ENCODE measurements around the gene ZNF789.
"Not testable (repeated sequence)": the region's sequence is repeated elsewhere in the genome, so short reads cannot be mapped to it uniquely, and the experiment has no call there.

The ZNF789 gene

DNA sequence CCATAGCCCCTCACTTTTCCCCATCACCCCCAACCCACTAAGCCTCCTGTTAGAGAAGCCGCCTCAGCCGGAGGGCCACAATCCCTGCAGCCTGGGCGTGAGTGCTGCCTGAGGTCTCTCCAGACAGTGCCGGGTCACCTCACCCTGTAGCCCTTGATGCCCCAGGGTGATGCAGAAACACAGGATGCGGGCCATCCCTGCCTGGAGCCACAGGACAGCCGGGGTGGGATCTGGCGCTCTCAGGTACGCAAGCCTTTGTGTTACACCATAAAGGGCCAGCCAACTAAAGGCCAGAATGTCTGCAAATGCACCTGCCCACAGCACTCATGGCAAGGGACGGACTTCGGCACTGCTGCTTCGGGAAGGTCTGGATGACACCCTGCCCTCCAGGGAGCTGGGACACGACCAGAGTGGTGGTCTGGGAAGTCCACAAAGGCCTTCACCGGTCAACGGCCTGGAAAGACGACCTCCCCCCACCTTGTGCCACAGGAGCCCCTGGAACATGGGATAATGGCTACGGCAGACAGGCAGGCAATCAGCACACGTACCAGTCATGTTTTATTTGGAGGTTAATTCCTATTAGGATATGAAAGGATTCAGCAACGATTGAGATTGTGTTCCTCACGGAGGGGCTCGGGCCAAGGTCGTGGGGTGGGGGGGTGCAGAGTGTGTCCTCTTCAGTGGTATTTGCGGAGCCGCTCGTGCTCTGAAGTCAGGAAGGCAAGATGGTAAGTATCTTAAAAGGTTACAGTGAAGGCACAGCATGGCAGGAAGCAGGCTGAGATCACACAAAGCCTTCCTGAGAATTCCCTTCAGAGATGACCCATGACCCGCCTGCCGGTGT, 14.8 kb upstream of the ZNF789 start:
- no peak for DNase-seq (ENCODE audit: low read depth in 2 of 3, low spot score in 2 of 3)

DNA sequence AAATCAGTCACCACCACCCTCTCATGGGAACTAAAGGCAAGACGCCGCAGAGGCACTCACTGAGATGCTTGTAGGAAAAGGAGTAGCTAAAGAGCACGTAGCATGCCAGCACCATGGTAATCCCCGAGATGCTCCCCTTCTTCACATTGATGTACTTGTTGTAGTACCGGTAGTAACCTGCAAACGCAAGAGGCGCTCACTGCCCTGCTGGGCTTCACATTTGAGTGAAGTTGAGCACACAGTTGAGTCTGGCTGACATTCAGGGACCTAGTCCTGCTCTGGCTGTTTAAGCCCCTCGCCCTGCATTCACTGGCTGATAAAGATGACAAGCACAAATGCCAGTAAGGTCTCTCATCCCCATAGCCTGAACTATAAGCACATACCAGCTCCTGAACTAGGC, 13.6 kb upstream of the ZNF789 start:
- DNase-seq (ENCODE audit: low read depth in 2 of 3, low spot score in 2 of 3), result no peak

DNA sequence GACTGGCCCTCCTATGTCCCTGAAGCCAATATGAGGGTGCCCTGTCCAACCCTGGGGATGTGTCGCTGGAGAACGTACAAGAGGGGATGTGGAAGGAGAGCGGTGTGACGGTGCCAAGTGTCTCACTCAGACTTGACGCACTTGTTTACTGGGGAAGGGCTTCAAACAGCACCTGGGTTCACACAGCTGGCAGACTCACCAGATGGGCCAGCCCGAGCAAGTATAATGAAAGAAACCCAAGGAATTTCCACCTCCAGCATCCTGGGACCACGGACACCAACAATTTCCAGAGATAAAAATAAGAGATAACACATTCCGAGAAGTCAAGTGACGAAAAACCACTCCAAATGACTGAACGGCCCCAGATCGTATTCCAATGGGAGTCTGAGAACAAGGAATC, 12.0 kb upstream of the ZNF789 start:
- no peak for DNase-seq (ENCODE audit: low read depth in 2 of 3, low spot score in 2 of 3)

DNA sequence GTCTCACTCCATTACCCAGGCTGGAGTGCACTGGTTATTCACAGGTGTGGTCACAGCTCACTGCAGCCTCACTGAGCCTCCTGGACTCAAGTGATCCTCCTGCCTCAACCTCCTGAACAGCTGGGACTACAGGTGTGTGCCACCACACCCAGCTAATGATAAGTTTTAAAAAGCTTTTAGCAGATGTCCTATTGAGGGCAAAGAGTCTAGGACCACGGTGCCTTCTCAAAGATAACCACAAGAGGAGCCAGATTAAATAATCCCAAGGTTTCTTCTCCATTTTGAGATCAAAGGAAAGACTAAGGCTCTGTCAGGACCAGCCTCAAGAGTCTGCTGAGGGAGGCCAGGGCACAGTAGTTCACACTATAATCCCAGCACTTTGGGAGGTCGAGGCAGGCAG, 11.5 kb upstream of the ZNF789 start:
- DNase-seq (ENCODE audit: low read depth in 2 of 3, low spot score in 2 of 3), result no peak

DNA sequence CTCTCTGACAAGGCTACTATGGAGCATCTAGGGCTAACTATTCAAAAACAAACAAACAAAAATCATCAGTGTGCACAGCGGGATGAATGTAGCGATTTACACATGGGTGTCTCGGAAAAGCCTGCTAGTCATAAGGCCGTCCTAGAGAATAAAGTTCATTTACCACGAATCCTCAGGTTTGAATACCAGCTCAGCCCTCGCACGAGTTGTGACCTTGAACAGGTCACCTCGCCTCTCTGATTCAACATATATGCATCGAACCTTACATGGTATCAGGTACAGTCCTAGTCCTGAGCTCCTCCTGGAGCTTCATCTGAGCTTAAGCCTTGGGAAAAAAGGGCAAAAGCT, 7.3 kb upstream of the ZNF789 start:
- no peak for DNase-seq (ENCODE audit: low read depth in 2 of 3, low spot score in 2 of 3)

DNA sequence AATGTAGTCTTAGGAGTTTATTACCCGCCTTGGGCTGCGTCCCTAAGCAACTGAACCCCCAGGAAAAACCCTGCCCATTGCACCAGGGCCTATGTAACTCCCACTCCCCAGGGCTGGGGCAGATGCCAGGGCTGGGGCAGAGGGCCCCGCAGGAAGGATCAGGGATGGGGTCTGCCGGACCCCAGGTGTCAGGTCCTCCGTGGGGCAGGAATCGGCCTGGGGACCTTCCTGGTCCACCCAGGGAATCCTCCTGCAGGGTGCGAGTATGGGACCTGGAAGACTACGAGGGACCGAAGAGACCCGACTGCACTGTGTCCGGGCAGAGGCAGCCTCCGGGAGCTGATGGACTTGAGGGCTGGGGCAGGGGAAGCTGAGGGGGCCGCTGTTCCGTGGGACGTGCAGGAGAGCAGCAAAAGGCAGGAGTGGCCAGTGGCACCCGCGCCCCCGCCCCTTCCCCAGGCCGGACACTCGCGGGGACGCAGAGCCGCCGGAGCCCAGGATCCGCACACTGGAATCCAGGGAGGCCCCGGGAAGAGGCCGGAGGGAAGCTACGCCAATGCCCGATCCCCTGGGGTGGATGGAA, 4.3 kb upstream of the ZNF789 start:
- DNase-seq (ENCODE audit: low read depth in 2 of 3, low spot score in 2 of 3), result no peak

DNA sequence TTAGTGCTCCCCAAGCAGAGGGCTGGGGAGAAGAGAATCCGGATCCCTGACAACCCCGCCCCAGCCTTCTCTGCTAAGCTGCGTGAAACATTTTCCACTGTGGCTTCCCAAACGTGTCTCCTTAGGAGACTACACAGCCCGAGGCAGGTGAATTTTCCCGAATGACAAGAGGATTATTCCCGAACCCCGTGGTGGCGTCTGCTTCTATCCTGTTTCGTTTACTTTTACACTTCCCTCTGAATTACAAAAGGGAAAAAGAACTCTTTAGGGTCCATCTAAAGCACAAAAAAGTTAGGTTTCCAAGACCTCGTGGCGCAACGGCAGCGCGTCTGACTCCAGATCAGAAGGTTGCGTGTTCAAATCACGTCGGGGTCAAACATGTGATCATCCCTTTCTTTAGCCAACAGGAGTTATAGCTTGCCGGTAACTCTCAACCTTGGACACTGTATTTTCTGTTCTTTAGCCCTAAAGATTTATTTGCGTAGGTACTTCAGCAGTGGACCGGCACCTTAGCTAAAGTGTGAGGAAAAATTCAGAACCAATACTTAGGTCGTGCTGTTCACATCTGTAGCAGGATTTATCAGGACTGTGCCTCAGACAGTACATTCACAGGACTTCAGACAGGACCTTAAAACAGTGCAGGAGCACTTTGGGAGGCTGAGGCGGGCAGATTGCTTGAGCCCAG, 3.2 kb upstream of the ZNF789 start:
- no peak for DNase-seq (ENCODE audit: low read depth in 2 of 3, low spot score in 2 of 3)

DNA sequence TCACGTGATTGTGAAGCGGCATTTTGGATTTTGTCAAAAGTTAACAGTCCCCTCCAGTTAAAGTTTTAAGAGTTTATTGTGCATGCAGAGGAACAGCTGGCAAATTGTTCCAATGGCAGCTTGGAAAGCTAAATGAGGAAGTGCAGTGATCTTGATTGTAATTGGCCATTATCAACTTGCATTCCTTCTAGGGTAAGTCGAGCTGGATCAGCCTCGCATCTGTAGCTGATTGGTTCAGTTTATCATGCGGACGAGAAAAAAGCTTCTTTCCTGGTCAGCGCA, 566 bp downstream of the ZNF789 start:
- DNase-seq (ENCODE audit: low read depth in 2 of 3, low spot score in 2 of 3), result no peak

DNA sequence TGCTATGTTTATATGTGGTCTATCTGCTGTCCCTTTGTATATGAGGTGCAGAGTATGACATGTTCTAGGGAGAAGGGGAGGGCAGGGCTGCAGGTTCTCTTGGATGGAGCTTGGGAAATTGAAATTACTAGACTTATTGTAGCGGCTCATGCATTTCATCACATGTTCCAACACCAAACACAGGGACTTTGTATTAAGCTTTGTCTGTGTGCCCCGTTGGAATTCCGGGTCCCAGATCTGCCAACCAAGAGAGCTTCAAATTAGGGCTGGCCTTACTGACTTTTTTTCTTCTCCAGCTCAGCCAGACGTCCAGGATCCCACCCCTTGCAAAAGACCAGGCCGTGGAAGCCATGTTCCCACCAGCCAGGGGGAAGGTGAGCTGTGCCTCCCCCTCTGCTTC, 3.4 kb downstream of the ZNF789 start:
- no peak for DNase-seq (ENCODE audit: low read depth in 2 of 3, low spot score in 2 of 3)

DNA sequence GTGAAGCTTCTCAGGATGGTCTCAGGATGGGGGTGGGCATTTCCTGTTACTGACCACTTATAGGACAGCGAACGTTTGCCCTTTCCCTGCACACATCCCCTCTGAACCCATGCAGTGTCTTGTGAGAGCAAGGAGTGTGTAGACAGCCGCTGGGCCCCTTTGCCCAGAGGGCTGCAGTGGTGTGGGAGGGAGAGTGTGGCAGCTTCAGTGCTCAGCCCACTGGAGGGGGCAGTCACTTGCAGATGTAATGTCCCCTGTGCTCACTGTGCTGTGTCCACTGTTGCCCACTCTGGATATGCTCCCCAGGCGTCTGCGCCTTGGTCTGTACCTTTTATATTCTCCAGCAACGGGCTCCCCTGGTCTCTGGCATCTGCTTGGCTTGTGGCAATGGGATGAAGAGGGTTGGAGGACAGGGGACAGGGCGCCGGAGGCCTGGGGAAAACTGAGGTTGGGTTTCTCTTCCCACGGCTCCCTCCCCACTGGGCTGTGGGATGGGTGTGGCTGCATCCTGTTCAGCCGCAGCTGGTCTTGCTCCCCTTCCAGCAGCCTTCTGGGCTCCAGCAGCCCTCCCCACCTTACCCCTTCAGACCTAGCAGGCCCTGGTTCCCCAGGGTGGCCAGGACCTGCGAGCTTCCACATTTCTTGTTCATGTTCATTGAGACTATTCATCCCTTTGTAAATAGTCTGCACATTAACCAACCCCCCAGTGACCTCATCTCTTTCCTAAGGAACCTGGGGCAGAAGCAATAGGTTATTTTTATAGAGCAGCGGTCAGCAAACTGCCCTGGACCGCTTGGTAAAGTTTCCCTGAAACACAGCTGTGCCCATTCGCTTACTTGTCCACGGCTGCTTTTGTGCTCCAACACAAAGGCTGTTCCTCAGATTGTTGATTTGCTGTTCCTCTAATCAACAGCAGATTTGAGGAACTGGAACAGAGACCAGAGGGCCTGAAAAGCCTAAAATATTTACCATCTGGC, 6.1 kb downstream of the ZNF789 start:
- no peak for DNase-seq (ENCODE audit: low read depth in 2 of 3, low spot score in 2 of 3)

DNA sequence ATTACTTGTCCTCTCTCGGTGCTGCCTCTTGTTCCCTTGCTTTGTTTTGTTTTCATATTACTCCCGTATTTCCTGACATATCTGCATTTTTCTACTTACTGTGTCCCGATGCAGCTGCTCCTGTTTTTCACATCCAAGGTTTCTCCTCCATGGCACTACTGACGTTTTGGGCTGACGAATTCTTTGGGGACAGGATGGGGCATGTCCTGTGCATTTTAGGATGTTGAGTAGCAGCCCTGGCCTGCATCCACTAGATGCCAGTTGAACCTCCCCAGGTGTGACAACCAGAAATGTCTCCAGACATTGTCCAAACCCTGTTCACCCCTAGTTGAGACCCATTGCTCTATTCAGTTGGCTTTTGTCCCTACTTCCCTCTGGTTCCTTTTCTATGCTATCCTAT, 12.4 kb downstream of the ZNF789 start:
- no peak for DNase-seq (ENCODE audit: low read depth in 2 of 3, low spot score in 2 of 3)

DNA sequence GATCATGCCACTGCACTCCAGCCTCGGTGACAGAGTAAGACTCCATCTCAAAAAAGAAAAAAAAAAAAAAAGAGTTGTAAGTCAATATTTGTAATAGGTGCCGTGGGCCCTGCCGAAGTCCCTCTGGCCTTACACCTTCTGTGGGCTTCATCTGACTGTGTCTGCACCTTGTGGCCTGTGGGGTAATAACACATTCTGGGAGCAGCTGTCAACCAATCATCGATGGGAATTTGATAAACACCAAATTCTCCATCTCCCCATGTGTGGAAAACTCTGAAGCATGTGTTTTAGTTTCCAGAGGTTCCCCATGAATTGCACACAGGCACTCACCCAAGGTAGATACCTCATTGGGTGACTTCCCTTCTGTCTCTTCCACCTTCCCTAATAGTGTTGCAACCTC, 16.5 kb downstream of the ZNF789 start:
- no peak for DNase-seq (ENCODE audit: low read depth in 2 of 3, low spot score in 2 of 3)

DNA sequence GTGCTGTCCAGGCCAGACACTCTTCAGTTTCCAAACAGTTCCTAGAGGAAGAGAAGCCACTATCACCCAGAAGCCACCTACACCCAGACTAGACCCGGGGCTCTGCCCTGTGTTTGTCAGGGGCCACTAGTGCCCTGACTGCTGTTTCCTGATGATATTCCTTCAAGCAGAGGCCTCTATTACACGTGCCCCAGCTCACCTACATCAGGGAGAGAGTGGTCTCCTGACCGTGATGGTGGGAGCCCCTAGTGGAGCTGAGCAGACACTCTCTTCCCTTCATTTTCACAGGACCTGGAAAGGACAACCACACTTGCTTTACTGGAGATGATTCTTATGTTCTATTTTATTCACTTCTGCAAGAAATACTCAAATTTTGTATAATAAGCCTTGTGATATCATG, 18.2 kb downstream of the ZNF789 start:
- DNase-seq (ENCODE audit: low read depth in 2 of 3, low spot score in 2 of 3), result no peak

DNA sequence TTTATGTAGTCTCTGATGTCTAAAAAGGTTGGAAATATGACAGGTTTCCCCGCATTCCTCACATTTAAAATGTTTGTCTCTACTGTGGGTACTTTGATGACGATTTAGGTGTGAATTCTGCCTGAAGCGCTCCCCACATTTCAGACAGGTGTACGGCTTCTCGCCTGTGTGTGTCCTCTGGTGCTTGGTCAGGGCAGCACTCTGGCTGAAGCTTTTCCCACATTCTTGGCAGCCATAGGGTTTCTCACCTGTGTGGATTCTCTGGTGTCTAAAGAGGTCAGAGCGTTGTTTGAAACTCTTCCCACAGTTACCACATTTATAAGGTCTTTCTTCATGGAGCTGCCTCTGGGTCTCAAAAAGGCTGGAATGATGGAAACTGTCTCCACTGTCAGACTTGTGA, 21.1 kb downstream of the ZNF789 start:
- no peak for DNase-seq (ENCODE audit: low read depth in 2 of 3, low spot score in 2 of 3)

DNA sequence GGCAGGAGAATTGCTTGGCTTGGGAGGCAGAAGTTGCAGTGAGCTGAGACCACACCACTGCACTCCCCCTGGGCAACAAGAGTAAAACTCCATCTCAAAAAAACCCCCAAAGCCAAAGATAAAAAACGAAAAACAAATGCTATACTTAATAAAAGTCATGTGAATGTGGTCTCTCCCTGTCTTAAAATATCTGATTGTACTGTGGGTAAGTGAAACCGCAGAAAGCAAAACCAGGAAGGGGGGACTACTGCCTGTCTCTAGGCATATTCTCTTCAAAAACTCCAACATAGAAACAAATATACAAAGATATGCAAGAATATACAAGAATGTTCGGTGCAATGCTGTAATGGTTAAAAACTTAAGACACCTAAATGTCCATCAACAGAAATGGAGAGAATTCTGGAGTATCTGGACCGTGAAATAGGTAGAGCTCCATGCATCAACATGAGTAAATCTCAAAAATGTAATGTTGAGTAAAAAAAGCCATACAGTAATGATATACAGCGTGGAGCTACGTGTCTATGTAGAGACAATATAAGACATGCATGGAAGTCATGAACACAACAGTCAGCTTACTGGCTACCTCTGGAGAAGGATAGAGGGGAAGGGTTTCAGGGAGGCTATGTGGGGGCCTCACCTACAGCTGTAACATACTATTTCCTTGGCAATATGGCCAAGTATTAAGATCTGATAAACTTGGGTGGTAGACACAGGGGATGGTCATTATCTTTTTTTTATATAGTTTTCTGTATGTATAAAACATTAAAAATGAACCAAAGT, 25.3 kb downstream of the ZNF789 start:
- DNase-seq (ENCODE audit: low read depth in 2 of 3, low spot score in 2 of 3), result no peak

DNA sequence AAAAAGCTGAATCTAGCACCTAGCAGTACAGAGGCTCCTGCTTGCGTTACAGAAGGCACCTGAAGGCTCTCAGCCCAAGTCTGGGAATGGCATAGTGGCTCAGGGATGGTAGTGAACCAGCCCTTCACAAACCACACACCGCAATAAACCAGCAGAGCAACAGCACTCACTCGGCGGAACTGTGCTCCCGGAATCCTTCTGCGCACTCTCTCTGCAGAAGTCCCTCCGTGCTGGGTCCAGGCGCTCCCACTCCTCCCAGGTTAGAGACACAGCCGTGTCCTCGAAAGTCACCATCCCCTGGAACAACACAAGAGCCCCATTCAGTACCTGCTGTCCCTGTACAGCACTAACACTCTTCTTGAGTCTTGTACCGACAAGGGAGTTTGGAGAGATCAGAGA, 25.9 kb downstream of the ZNF789 start:
- DNase-seq (ENCODE audit: low read depth in 2 of 3, low spot score in 2 of 3), result no peak

DNA sequence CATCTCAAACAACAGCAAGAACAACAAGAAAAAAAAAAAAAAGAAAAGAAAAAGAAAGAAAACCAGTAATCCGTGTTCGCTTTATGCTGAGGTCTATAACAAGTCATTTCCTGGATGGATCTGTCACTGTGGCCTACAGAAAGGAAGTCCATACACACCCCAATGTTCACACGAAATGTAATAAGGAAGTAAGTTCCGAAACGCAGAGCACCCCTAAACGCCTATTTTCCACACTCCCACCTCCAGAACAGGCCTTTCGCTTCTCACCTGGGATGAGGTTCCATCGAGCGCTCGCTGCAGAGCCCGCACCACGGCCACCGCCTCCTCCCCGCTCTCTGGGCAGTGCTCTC, 26.7 kb downstream of the ZNF789 start:
- DNase-seq (ENCODE audit: low read depth in 2 of 3, low spot score in 2 of 3), result no peak

DNA sequence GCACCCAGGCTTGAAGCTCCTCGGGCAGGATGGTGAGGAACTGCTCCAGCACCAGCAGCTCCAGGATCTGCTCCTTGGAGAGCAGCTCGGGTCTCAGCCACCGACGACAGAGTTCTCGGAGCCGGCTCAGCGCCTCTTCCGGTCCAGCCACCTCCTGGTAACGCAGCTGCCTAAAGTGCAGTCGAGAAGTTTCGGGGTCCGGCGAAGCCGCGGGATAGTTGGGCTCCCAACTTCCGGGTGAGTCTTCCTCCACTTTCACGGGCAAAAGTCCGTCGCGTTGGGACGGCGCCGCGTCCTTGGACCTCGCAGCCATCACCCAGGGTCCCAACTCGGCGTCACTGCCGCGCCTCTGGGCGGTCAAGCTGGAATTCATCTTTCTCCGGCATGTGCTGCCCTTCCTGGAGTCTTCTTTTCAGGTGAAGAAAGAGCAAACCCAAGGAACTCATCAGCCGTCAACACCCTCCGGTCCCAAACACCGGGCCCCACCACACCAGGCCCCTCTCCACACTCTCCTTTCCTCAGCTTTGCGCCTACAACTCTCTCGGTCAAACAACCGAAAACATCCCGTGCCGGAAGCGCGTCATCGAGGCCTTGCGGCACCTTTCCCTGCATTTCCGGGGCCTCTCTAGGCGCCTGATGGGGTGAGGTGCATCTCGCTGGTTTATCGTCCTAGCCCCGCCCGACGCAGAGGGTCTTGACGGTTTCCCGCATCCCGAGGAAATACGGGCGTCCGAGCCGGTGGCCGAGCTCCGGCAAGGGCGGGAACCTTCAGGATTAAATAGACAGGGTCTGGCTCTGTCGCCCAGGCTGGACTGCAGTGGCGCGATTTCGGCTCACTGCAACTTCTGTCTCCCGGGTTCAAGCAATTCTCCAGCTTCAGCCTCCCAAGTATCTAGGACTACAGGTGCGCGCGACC, 27.3 kb downstream of the ZNF789 start, which contains the start of gene ZNF394:
Gene ZNF394, minus strand, starts transcription at position 561 of the 916 bp plus-strand sequence. Its CDS starts 188 bp downstream, at position 373.
- DNase-seq (ENCODE audit: low read depth in 2 of 3, low spot score in 2 of 3), result peak; percentile 63 to 75 (median 66)

DNA sequence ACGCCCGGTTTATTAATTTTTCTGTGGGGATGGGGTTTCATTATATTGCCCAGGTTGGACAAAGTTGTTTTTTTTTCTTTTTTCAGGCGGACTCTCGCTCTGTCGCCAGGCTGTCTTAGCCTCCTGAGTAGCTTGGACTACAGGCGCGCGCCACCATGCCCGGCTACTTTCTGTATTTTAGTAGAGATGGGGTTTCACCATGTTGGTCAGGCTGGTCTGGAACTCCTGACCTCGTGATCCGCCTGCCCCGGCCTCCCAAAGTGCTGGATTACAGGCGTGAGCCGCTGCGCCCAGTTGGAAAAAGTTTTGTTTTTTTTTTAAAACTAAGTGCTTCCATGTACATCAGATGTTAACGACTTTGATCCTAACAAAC, 27.9 kb downstream of the ZNF789 start:
- DNase-seq (ENCODE audit: low read depth in 2 of 3, low spot score in 2 of 3), result no peak

DNA sequence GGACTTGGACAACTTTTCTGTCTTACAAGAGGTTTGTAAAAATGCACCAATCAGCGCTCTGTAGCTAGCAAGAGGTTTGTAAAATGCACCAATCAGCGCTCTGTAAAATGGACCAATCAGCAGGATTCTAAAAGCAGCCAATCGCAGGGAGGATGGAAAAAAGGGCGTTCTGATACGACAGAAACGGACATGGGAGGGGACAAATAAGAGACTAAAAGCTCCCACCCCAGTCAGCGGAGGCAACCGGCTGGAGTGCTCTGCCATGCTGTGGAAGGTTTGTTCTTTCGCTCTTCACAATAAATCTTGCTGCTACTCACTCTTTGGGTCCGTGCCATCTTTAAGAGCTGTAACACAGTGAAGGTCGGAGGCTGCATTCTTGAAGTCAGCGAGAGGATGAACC, 28.5 kb downstream of the ZNF789 start:
- DNase-seq (ENCODE audit: low read depth in 2 of 3, low spot score in 2 of 3), result not testable (repeated sequence)
